Stimulated activated CD4-positive, alpha-beta T cell treated with anti-CD3 and anti-CD28 coated beads, TNF-alpha, amount 100 ng/mL, for 24 hours (primary cell): ENCODE data around the gene CA10.

Experiments
- DNase-seq, 3 experiments: peaks; one replicate each; pipeline ENCODE4 v3.0.0-alpha.2; 2020; ENCODE audit warnings: low read depth in 3 of 3

Gene CA10

GRCh38 chr17:52048137-52048898, 110.2 kb downstream of the CA10 start:
- no peak for DNase-seq

GRCh38 chr17:52047086-52047485, 111.4 kb downstream of the CA10 start:
- no peak for DNase-seq

DNA sequence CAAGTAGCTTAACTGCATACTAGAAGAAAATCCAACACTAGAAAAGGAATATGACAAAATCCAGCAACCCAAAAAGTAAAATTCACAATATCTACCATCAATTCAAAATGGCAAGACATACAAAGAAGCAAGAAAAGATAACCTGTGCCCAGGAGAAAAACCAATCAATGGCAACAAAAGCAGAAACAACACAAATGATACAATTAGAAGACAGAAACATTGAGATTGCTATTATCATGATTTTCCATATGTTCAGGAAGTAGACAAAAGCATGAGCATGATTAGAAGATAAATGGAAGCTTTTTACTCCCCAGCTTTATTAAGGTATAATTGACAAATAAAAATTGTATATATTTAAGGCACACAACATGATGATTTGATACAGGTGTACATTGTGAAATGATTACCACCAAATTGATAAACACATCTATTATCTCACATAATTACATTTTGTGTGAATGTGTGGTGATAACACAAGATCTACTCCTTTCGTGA, 117.3 kb downstream of the CA10 start:
- no peak for DNase-seq

GRCh38 chr17:52036416-52036815, 122.1 kb downstream of the CA10 start:
- DNase-seq, result no peak

- no peak for DNase-seq
These were observed 123.1 kb downstream of the CA10 start for GRCh38 chr17:52035336-52035915.

DNA sequence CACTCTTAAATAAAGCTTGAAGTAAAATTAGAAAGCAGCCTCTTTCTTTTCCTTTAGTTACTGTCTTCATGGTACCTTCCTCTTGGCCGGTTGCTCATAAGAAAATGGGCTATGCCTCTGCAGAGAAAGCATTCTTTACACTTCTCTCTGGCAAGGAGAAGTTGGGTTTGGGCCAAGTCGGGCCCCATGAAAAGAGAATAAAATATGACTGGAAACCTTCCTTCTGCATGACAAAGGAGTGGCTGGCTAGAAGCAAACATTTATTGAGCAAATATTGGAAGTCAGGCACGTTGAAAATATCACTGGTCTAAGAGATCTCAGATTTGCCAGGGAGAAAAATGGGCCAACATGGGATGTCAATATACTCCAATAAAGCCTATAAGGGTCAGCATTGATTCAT, 126.1 kb downstream of the CA10 start:
- no peak for DNase-seq

DNA sequence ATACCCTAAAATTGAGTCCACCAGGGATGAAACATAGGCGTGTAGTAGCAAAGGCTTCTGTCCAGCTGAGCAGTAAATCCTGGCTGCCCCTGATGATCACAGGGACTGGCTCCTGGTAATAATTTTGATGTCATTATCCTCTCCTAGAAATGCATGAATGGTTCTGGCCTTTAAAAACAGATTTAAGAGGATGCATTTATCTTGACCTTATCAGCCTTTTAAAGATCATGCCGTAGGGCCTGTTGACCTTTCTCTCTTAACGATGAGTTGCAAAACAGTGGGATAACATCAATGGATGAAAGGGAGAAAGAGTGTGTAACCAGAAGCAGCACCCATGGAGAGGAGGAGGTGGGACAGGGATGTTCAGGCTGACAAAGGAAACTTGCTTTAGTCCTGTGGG, 128.5 kb downstream of the CA10 start:
- no peak for DNase-seq

GRCh38 chr17:52027620-52028295, 130.8 kb downstream of the CA10 start:
- DNase-seq, result no peak

- DNase-seq, result no peak
These were observed 131.4 kb downstream of the CA10 start for GRCh38 chr17:52027081-52027480.

DNA sequence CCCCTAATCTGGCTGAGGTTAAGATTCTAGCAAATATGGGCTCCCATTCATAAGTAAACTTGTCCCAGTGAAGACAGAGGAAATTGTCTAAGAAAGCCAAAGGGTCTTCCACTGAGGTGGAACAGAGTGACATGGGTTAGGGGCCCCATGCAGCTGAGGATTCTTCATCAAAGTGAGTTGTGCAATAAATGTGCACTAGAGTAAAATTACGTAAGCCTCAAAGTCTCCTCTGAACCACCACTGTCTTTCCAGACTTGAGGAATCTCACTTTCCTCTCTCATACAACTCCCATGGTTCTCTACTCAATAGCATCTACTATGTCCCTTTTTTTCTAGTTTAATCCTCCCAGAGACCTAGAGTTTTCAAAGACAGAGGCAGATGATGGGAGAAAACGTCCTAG, 132.4 kb downstream of the CA10 start:
- DNase-seq, result no peak

DNA sequence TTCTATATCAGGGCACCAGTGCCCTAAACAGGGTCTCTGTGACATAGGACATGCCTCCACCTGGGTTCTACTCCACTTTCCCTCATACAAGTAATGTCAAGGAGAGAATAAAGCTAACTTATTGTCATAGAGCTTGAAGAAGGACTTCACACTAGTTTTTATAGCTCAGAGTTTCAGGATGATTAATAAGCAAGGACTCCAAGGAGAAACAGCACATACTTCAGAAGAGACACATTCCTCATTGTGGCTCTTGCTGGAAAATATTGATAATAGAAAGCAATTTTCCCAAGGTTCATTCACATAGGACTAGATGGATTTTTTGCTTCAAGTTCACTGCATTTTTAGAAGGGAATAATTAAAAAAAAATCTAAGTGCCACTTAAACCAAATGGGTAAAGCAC, 133.3 kb downstream of the CA10 start:
- DNase-seq, result no peak

- DNase-seq, result no peak
These were observed 134.1 kb downstream of the CA10 start for GRCh38 chr17:52024300-52024870.

GRCh38 chr17:52011064-52011463, 147.4 kb downstream of the CA10 start:
- DNase-seq, result no peak

GRCh38 chr17:51999654-52000053, 158.9 kb downstream of the CA10 start:
- no peak for DNase-seq

- no peak for DNase-seq
These were observed 160.8 kb downstream of the CA10 start for GRCh38 chr17:51997723-51998122.

GRCh38 chr17:51995797-51996403, 162.6 kb downstream of the CA10 start:
- no peak for DNase-seq

DNA sequence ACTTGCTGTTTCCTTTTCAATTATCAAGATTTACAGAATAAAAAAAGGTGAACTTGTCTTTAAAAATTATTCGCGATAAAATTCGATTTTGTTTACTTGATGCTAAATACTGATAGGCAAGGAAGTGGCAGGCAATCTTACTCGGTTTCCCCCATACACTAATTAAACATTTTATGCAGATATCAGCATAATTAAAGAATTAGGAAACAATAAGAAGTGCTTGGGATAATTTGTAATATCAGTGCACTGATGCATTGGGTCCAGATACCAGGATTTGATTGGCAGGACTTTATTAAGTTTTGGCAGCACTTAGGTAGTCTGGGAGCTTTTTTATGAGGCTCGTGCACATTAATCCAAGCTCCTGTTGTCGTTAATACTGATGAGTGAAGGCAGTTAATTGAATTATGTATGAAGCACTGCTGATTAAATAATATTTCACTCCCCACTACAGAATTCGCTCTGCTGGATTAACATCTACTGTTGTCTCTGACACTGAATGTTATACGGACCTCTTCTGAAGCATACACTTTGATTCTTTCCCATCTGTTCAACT, 165.6 kb downstream of the CA10 start:
- no peak for DNase-seq

- no peak for DNase-seq
These were observed 187.4 kb downstream of the CA10 start for GRCh38 chr17:51971121-51971520.

DNA sequence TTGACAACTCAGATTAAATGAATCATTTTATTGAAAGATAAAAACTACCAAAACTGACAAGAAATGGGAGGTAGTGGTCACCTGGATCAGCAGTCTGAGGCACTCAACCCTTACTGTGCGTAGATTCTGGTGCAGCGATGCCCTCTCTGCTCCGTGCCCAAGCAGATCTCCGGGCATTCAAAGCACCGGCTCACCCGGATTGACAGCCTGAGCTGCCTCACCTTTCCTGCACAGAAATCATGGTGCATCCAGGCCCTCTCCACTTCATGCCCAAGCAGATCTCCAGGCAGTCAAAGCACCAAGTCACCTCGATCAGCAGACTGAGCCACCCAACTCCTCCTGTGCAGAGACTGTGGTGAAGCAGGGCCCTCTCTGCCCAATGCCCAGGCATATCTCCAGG, 196.8 kb downstream of the CA10 start:
- no peak for DNase-seq

DNA sequence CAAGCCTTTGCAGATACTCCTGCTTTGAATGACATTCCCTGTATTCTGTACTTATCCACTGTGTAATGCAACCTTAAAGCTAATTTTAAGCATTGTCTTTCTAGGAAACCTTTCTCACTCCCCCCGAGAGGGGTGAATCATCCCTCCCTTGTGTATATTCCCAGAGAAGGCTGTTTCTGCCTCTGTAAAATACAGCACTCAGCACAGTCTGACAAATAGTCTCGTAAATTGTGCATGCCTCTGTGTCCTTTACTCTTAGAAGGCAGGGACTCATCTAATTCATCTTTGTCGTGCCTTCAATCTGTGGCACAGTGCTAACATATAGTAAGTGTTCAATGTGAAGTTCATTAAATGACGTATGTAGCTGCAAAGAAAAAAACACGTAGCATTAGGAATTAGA, 200.7 kb downstream of the CA10 start:
- no peak for DNase-seq

GRCh38 chr17:51955245-51955644, 203.3 kb downstream of the CA10 start:
- no peak for DNase-seq

DNA sequence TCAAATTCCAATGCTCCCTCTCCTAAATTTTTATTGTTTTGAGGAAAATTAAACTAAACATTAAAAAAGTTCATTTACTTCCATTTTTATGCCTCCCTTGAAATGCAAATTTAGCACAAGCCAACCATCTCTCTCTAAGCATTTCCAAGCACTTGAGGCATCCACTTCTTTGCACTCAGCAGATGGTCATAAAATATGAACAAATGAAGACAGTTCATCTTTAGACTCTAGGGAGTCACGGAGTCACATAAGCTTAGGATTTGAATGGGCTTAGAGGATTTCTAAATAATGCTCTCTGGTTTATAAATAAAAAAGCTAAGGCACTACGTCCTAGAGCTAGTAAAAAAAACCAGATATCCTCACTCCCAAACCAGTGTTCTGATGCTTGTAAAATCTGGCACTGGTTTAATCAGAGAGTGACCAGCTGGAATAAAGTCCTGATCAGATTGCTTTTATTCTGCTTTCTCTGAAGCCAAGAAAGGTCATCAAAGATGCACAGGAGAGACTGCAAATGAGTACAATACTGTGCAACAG, 204.2 kb downstream of the CA10 start:
- no peak for DNase-seq
